Naive thymus-derived CD4-positive, alpha-beta T cell (primary cell): ENCODE results near the gene GNAT3. TPM values are rescaled to one million over a fixed set of nuclear protein-coding genes. Genes with fewer than 3 reads are reported as not detected.

Experiments
- ATAC-seq: fragments of 150-1000 bp; cut with Tn5 transposase; 2 replicates; pipeline ENCODE4 v1.10.0; 2021; ENCODE audit warnings: mild to moderate bottlenecking, moderate library complexity
- CTCF ChIA-PET: fragments of 350-600 bp; sonication (Branson Sonifier 250); formaldehyde crosslinking; loops from one replicate; lab custom pipeline; 2021; ENCODE audit warnings: antibody characterized with exemption; lab: Charles Lee
- POLR2A ChIA-PET: fragments of 350-600 bp; sonication (Branson Sonifier 250); formaldehyde crosslinking; loops from one replicate; lab custom pipeline; 2021; ENCODE audit warnings: antibody characterized with exemption, inconsistent platforms; lab: Charles Lee
- DNase-seq, 9 donors: peaks; one replicate each; pipeline versions ENCODE4 v3.0.0 to v3.0.0-alpha.2; 2020 to 2022; ENCODE audit warnings: mixed read lengths in 1 of 9
- H3K27ac ChIP-seq: one replicate; pipeline ENCODE4 v1.7.0; 2013; ENCODE audit warnings: mild to moderate bottlenecking, low read depth, low read length, moderate library complexity
- H3K27me3 ChIP-seq, 2 donors: one replicate each; pipeline ENCODE4 v1.7.0; 2013; ENCODE audit warnings: low read length in 2 of 2, mild to moderate bottlenecking in 2 of 2, moderate library complexity in 2 of 2; ENCODE audit not compliant: control insufficient read depth in 2 of 2, insufficient read depth in 2 of 2
- H3K36me3 ChIP-seq, 3 experiments: 1 replicate in 2 of 3; 2 replicates in 1 of 3; pipeline ENCODE4 v1.7.0; 2013; ENCODE audit warnings: low read length in 3 of 3, mild to moderate bottlenecking in 3 of 3, moderate library complexity in 1 of 3; ENCODE audit not compliant: insufficient read depth in 3 of 3, control insufficient read depth in 2 of 3
- H3K4me1 ChIP-seq, 2 donors: one replicate each; pipeline ENCODE4 v1.7.0; 2013; ENCODE audit warnings: low read length in 2 of 2, mild to moderate bottlenecking in 2 of 2, moderate library complexity in 1 of 2; ENCODE audit not compliant: control insufficient read depth in 2 of 2, insufficient read depth in 2 of 2
- H3K4me3 ChIP-seq: 2 replicates; pipeline ENCODE4 v1.7.0; 2013; ENCODE audit warnings: mild to moderate bottlenecking, low read length
- H3K9me3 ChIP-seq, 3 experiments: 1 replicate in 2 of 3; 2 replicates in 1 of 3; pipeline ENCODE4 v1.7.0; 2013; ENCODE audit warnings: low read length in 3 of 3; ENCODE audit not compliant: control insufficient read depth in 2 of 3
- H3K27ac Mint-ChIP-seq, 9 donors: one replicate each; pipeline ENCODE4 v1.8.0; 2020 to 2022; ENCODE audit warnings: mixed read lengths in 9 of 9, mild to moderate bottlenecking in 8 of 9, moderate library complexity in 5 of 9, inconsistent platforms in 2 of 9
- H3K27me3 Mint-ChIP-seq, 5 donors: one replicate each; pipeline ENCODE4 v1.8.0; 2021 to 2022; ENCODE audit warnings: mixed read lengths in 5 of 5, mild to moderate bottlenecking in 1 of 5
- H3K36me3 Mint-ChIP-seq, 5 donors: one replicate each; pipeline ENCODE4 v1.8.0; 2020 to 2022; ENCODE audit warnings: mixed read lengths in 5 of 5, mild to moderate bottlenecking in 3 of 5, inconsistent platforms in 1 of 5
- H3K4me1 Mint-ChIP-seq, 7 donors: one replicate each; pipeline ENCODE4 v1.8.0; 2020 to 2022; ENCODE audit warnings: mixed read lengths in 7 of 7, mild to moderate bottlenecking in 3 of 7, inconsistent platforms in 1 of 7
- H3K4me3 Mint-ChIP-seq, 10 donors: one replicate each; pipeline ENCODE4 v1.8.0; 2020 to 2022; ENCODE audit warnings: mild to moderate bottlenecking in 10 of 10, mixed read lengths in 10 of 10, moderate library complexity in 6 of 10, inconsistent platforms in 2 of 10
- H3K9me3 Mint-ChIP-seq, 11 donors: one replicate each; pipeline ENCODE4 v1.8.0; 2020 to 2022; ENCODE audit warnings: mixed read lengths in 11 of 11, mild to moderate bottlenecking in 4 of 11, inconsistent platforms in 1 of 11, moderate library complexity in 1 of 11
- intact Hi-C, 2 donors: fragments of 100-400 bp; cut with micrococcal nuclease; formaldehyde crosslinking; loops; one replicate each; pipeline ENCODE4 v1.15.1; 2023
- polyA plus RNA-seq, 2 donors: library from polyadenylated mRNA; unstranded; fragments of 300-500 nt; fragmentation: Illumina TruSeq; gene quantifications; one replicate each; pipeline ENCODE4 v1.2.3, GENCODE V29; 2021
- total RNA-seq, 6 experiments: library from RNA in 5 of 6; stranded (reverse) in 5 of 6; gene quantifications; 1 replicate in 5 of 6; 2 replicates in 1 of 6; pipeline ENCODE4 v1.2.3 and lab custom pipeline; 2021 to 2026

The GNAT3 gene
- total and polyA plus RNA-seq, 7 experiments from 2014 or later = not detected

- Histone ChIP-seq H3K27ac (no peak overlapping the region), H3K27me3 (no peaks in the 10 kb centered on the region), H3K36me3 (no peaks in the 10 kb centered on the region), H3K4me1 (no peaks in the 10 kb centered on the region), H3K4me3 (no peak overlapping the region), H3K9me3 (no peaks in the 10 kb centered on the region)
- intact Hi-C loops = no loop called here
- DNase-seq (no peak), ATAC-seq (no peak)
- Mint-ChIP-seq H3K27ac (no peak overlapping the region), H3K27me3 (peaks cover 0 to 6% (median 0%) of the 10 kb centered on the region in 5 donors), H3K9me3 (peaks cover 0 to 4% (median 0%) of the 10 kb centered on the region in 11 donors), H3K4me1 (no peaks in the 10 kb centered on the region), H3K4me3 (no peak overlapping the region), H3K36me3 (no peaks in the 10 kb centered on the region)
- ChIA-PET CTCF (no interaction called here), POLR2A (no interaction called here)
Observed at GRCh38 chr7:80493121-80493849, 18.6 kb downstream of the GNAT3 start.

- no peaks in the 10 kb centered on the region for H3K36me3 ChIP-seq
- Mint-ChIP-seq H3K36me3 (no peaks in the 10 kb centered on the region), H3K9me3 (peaks cover 0 to 4% (median 0%) of the 10 kb centered on the region in 11 donors), H3K4me3 (no peak overlapping the region), H3K27me3 (peaks cover 0 to 5% (median 0%) of the 10 kb centered on the region in 5 donors), H3K27ac (no peak overlapping the region), H3K4me1 (no peaks in the 10 kb centered on the region)
- POLR2A ChIA-PET = no interaction called here
- no peak overlapping the region for H3K4me3 ChIP-seq
- no peak overlapping the region for H3K27ac ChIP-seq
- H3K27me3 ChIP-seq = no peaks in the 10 kb centered on the region
- CTCF ChIA-PET = no interaction called here
- intact Hi-C loops = no loop called here
- H3K4me1 ChIP-seq = no peaks in the 10 kb centered on the region
- H3K9me3 ChIP-seq = no peaks in the 10 kb centered on the region
- ATAC-seq = no peak
- DNase-seq = no peak
Observed at GRCh38 chr7:80491462-80491861, 20.4 kb downstream of the GNAT3 start.

GRCh38 chr7:80488851-80489370 lies 23.0 kb downstream of the GNAT3 start:
- Histone ChIP-seq H3K27me3 (no peaks in the 10 kb centered on the region), H3K27ac (no peak overlapping the region), H3K9me3 (no peaks in the 10 kb centered on the region), H3K36me3 (no peaks in the 10 kb centered on the region), H3K4me1 (no peaks in the 10 kb centered on the region), H3K4me3 (no peak overlapping the region)
- no peak for ATAC-seq
- Mint-ChIP-seq H3K9me3 (peaks cover 0 to 4% (median 0%) of the 10 kb centered on the region in 11 donors), H3K27ac (no peak overlapping the region), H3K27me3 (no peaks in the 10 kb centered on the region), H3K4me3 (no peak overlapping the region), H3K4me1 (no peaks in the 10 kb centered on the region), H3K36me3 (no peaks in the 10 kb centered on the region)
- ChIA-PET CTCF (no interaction called here), POLR2A (no interaction called here)
- intact Hi-C loops = no loop called here
- no peak for DNase-seq

- no peaks in the 10 kb centered on the region for H3K36me3 Mint-ChIP-seq
- H3K4me3 Mint-ChIP-seq = no peak overlapping the region
- H3K27ac ChIP-seq = no peak overlapping the region
- POLR2A ChIA-PET = no interaction called here
- no peaks in the 10 kb centered on the region for H3K36me3 ChIP-seq
- H3K27me3 ChIP-seq = no peaks in the 10 kb centered on the region
- DNase-seq = no peak
- intact Hi-C loops = no loop called here
- H3K4me1 Mint-ChIP-seq = no peaks in the 10 kb centered on the region
- H3K9me3 Mint-ChIP-seq = peaks cover 0 to 4% (median 0%) of the 10 kb centered on the region in 11 donors
- H3K9me3 ChIP-seq = no peaks in the 10 kb centered on the region
- no peaks in the 10 kb centered on the region for H3K4me1 ChIP-seq
- no peak overlapping the region for H3K27ac Mint-ChIP-seq
- CTCF ChIA-PET = no interaction called here
- ATAC-seq = no peak
- H3K4me3 ChIP-seq = no peak overlapping the region
- H3K27me3 Mint-ChIP-seq = no peaks in the 10 kb centered on the region
Observed at GRCh38 chr7:80488406-80488805, 23.5 kb downstream of the GNAT3 start.

GRCh38 chr7:80485721-80486120 lies 26.1 kb downstream of the GNAT3 start:
- ATAC-seq = no peak
- H3K9me3 ChIP-seq = no peaks in the 10 kb centered on the region
- Mint-ChIP-seq H3K36me3 (no peaks in the 10 kb centered on the region), H3K4me3 (no peak overlapping the region), H3K9me3 (peaks cover 0 to 5% (median 0%) of the 10 kb centered on the region in 11 donors), H3K27ac (no peak overlapping the region), H3K27me3 (no peaks in the 10 kb centered on the region), H3K4me1 (no peaks in the 10 kb centered on the region)
- DNase-seq = no peak
- POLR2A ChIA-PET = no interaction called here
- H3K27ac ChIP-seq = no peak overlapping the region
- CTCF ChIA-PET = no interaction called here
- intact Hi-C loops = no loop called here
- H3K27me3 ChIP-seq = no peaks in the 10 kb centered on the region
- no peaks in the 10 kb centered on the region for H3K4me1 ChIP-seq
- no peak overlapping the region for H3K4me3 ChIP-seq
- no peaks in the 10 kb centered on the region for H3K36me3 ChIP-seq

- DNase-seq (no peak), ATAC-seq (no peak)
- peaks cover 0 to 5% (median 0%) of the 10 kb centered on the region in 11 donors for H3K9me3 Mint-ChIP-seq
- H3K4me1 ChIP-seq = no peaks in the 10 kb centered on the region
- no peak overlapping the region for H3K27ac Mint-ChIP-seq
- no peak overlapping the region for H3K4me3 Mint-ChIP-seq
- no peak overlapping the region for H3K4me3 ChIP-seq
- no peaks in the 10 kb centered on the region for H3K36me3 Mint-ChIP-seq
- POLR2A ChIA-PET = no interaction called here
- H3K4me1 Mint-ChIP-seq = no peaks in the 10 kb centered on the region
- H3K27me3 ChIP-seq = no peaks in the 10 kb centered on the region
- CTCF ChIA-PET = no interaction called here
- no peaks in the 10 kb centered on the region for H3K36me3 ChIP-seq
- no peaks in the 10 kb centered on the region for H3K9me3 ChIP-seq
- no peaks in the 10 kb centered on the region for H3K27me3 Mint-ChIP-seq
- intact Hi-C loops = no loop called here
- H3K27ac ChIP-seq = no peak overlapping the region
Observed at GRCh38 chr7:80482950-80483349, 28.9 kb downstream of the GNAT3 start.
